ENCODE results near the gene ROCK1. TPM values are rescaled to one million over a fixed set of nuclear protein-coding genes. Genes with fewer than 3 reads are reported as not detected.

ROCK1 gene
- total RNA-seq, 1 experiment from 2014 or later, result 36.2 TPM

- TF ChIP-seq TCF7L2 (IDR thresholded peaks at IDR 0.05; ENCODE audit: low read depth, low read length), result no peak
- TF ChIP-seq SIN3A (IDR thresholded peaks at IDR 0.05; ENCODE audit: borderline replicate concordance, insufficient read depth, low read depth, low read length), result no peak
- TF ChIP-seq POLR2AphosphoS5 (IDR thresholded peaks at IDR 0.05; ENCODE audit: low read depth, low read length), result no peak
- no peak for TF ChIP-seq CTCF (IDR thresholded peaks at IDR 0.05)
- no peak for TF ChIP-seq REST (IDR thresholded peaks at IDR 0.05; ENCODE audit: insufficient read depth in 1 of 2, low read depth in 2 of 2, low read length in 1 of 2)
- BruUV-seq (replicated peaks), result no TSS peak
- ATAC-seq (no peak), DNase-seq (ENCODE audit: low read depth, low spot score) (no peak)
- intact Hi-C loops (cut with micrococcal nuclease; ENCODE audit: unreplicated experiment) (loop anchor here (10.0 kb wide), 2 partner anchors 57 to 83 kb away; no protein-coding TSS in a partner anchor), in situ Hi-C loops (cut with HindIII; ENCODE audit: low pct_unique_long_range_greater_than_20kb, low sequenced_read_pairs) (no loop called here)
- H3K27me3 ChIP-seq (ENCODE audit: control insufficient read depth, insufficient read depth, low read length), result no peaks in the 10 kb centered on the region
- CTCF ChIA-PET, result no interaction called here
- H3K4me1 ChIP-seq (ENCODE audit: control insufficient read depth, insufficient read depth, low read length), result no peaks in the 10 kb centered on the region
- H3K36me3 ChIP-seq (ENCODE audit: control insufficient read depth, insufficient read depth, low read length), result no peaks in the 10 kb centered on the region
- no peaks in the 10 kb centered on the region for H3K9me3 ChIP-seq (ENCODE audit: control insufficient read depth, insufficient read depth, low read depth, low read length)
- POLR2A ChIA-PET, result no interaction called here
- no peak overlapping the region for H3K4me3 ChIP-seq (ENCODE audit: low read depth in 2 of 2, low read length in 2 of 2)
- H3K27ac ChIP-seq (ENCODE audit: low read length), result no peak overlapping the region
These were observed 6.0 kb upstream of the ROCK1 start for GRCh38 chr18:21117409-21118131.

GRCh38 chr18:21115519-21116411 is 4.2 kb upstream of the ROCK1 start:
- intact Hi-C loops (cut with micrococcal nuclease; ENCODE audit: unreplicated experiment), result loop anchor here (10.0 kb wide), 2 partner anchors 59 to 81 kb away; no protein-coding TSS in a partner anchor
- H3K27ac ChIP-seq (ENCODE audit: low read length), result no peak overlapping the region
- in situ Hi-C loops (cut with HindIII; ENCODE audit: low pct_unique_long_range_greater_than_20kb, low sequenced_read_pairs), result no loop called here

More at GRCh38 chr18:21115519-21116411, 4.2 kb upstream of the ROCK1 start:
- no peaks in the 10 kb centered on the region for H3K27me3 ChIP-seq (ENCODE audit: control insufficient read depth, insufficient read depth, low read length)
- ChIA-PET CTCF (no interaction called here), POLR2A (no interaction called here)
- DNase-seq (ENCODE audit: low read depth, low spot score), result no peak
- no TSS peak for BruUV-seq (replicated peaks)
- ATAC-seq, result no peak
- H3K4me3 ChIP-seq (ENCODE audit: low read depth in 2 of 2, low read length in 2 of 2), result no peak overlapping the region
- no peaks in the 10 kb centered on the region for H3K4me1 ChIP-seq (ENCODE audit: control insufficient read depth, insufficient read depth, low read length)
- no peak for TF ChIP-seq TCF7L2 (IDR thresholded peaks at IDR 0.05; ENCODE audit: low read depth, low read length)
- no peaks in the 10 kb centered on the region for H3K9me3 ChIP-seq (ENCODE audit: control insufficient read depth, insufficient read depth, low read depth, low read length)
- H3K36me3 ChIP-seq (ENCODE audit: control insufficient read depth, insufficient read depth, low read length), result no peaks in the 10 kb centered on the region; the same call in 1 of the 2 replicates

Measured in Panc1 (cell line).